ENCODE measurements around the gene SLC35B1.

The SLC35B1 gene

GRCh38 chr17:49700960-49701359, 6.8 kb downstream of the SLC35B1 start:
- H3K36me3 ChIP-seq (ENCODE audit: control insufficient read depth, insufficient read depth, low read length) = peaks cover 45% of the 10 kb centered on the region
- WGBS, 2 experiments = 95% methylated on average over 6 of the region's 6 CpGs
- no peaks in the 10 kb centered on the region for H3K27me3 ChIP-seq (ENCODE audit: control insufficient read depth, insufficient read depth, low read length, poor library complexity, severe bottlenecking)
- no peak overlapping the region for H3K4me3 ChIP-seq (ENCODE audit: insufficient read depth, low read depth, low read length)
- no peak overlapping the region for H3K27ac ChIP-seq (ENCODE audit: insufficient read depth, low read depth, low read length, poor library complexity, severe bottlenecking)
- no peaks in the 10 kb centered on the region for H3K9me3 ChIP-seq (ENCODE audit: control insufficient read depth, low read length)
- H3K4me1 ChIP-seq (ENCODE audit: control insufficient read depth, insufficient read depth, low read length) = no peaks in the 10 kb centered on the region

GRCh38 chr17:49699966-49700575, 7.7 kb downstream of the SLC35B1 start:
- no peak overlapping the region for H3K27ac ChIP-seq (ENCODE audit: insufficient read depth, low read depth, low read length, poor library complexity, severe bottlenecking)
- H3K27me3 ChIP-seq (ENCODE audit: control insufficient read depth, insufficient read depth, low read length, poor library complexity, severe bottlenecking) = no peaks in the 10 kb centered on the region
- H3K9me3 ChIP-seq (ENCODE audit: control insufficient read depth, low read length) = no peaks in the 10 kb centered on the region
- H3K36me3 ChIP-seq (ENCODE audit: control insufficient read depth, insufficient read depth, low read length) = peaks cover 36% of the 10 kb centered on the region
- no peaks in the 10 kb centered on the region for H3K4me1 ChIP-seq (ENCODE audit: control insufficient read depth, insufficient read depth, low read length)
- no peak overlapping the region for H3K4me3 ChIP-seq (ENCODE audit: insufficient read depth, low read depth, low read length)
- 94 to 95% methylated on average over 8 of the region's 8 CpGs for WGBS, 2 experiments

GRCh38 chr17:49698005-49698404, 9.8 kb downstream of the SLC35B1 start:
- H3K4me3 ChIP-seq (ENCODE audit: insufficient read depth, low read depth, low read length) = no peak overlapping the region
- H3K9me3 ChIP-seq (ENCODE audit: control insufficient read depth, low read length) = no peaks in the 10 kb centered on the region
- WGBS, 2 experiments = 72% methylated on average over 6 of the region's 6 CpGs
- no peak overlapping the region for H3K27ac ChIP-seq (ENCODE audit: insufficient read depth, low read depth, low read length, poor library complexity, severe bottlenecking)
- H3K36me3 ChIP-seq (ENCODE audit: control insufficient read depth, insufficient read depth, low read length) = peaks cover 19% of the 10 kb centered on the region
- no peaks in the 10 kb centered on the region for H3K4me1 ChIP-seq (ENCODE audit: control insufficient read depth, insufficient read depth, low read length)
- no peaks in the 10 kb centered on the region for H3K27me3 ChIP-seq (ENCODE audit: control insufficient read depth, insufficient read depth, low read length, poor library complexity, severe bottlenecking)

- 86% methylated on average over 8 of the region's 8 CpGs for WGBS, 2 experiments
- Histone ChIP-seq H3K9me3 (ENCODE audit: control insufficient read depth, low read length) (no peaks in the 10 kb centered on the region), H3K36me3 (ENCODE audit: control insufficient read depth, insufficient read depth, low read length) (peaks cover 12% of the 10 kb centered on the region), H3K4me1 (ENCODE audit: control insufficient read depth, insufficient read depth, low read length) (peaks cover 3% of the 10 kb centered on the region), H3K4me3 (ENCODE audit: insufficient read depth, low read depth, low read length) (no peak overlapping the region), H3K27ac (ENCODE audit: insufficient read depth, low read depth, low read length, poor library complexity, severe bottlenecking) (no peak overlapping the region), H3K27me3 (ENCODE audit: control insufficient read depth, insufficient read depth, low read length, poor library complexity, severe bottlenecking) (no peaks in the 10 kb centered on the region)
Observed at GRCh38 chr17:49696233-49696761, 11.5 kb downstream of the SLC35B1 start.

GRCh38 chr17:49695698-49696232, 12.0 kb downstream of the SLC35B1 start:
- Histone ChIP-seq H3K9me3 (ENCODE audit: control insufficient read depth, low read length) (no peaks in the 10 kb centered on the region), H3K4me3 (ENCODE audit: insufficient read depth, low read depth, low read length) (no peak overlapping the region), H3K27ac (ENCODE audit: insufficient read depth, low read depth, low read length, poor library complexity, severe bottlenecking) (no peak overlapping the region), H3K4me1 (ENCODE audit: control insufficient read depth, insufficient read depth, low read length) (peaks cover 3% of the 10 kb centered on the region), H3K36me3 (ENCODE audit: control insufficient read depth, insufficient read depth, low read length) (peaks cover 7% of the 10 kb centered on the region), H3K27me3 (ENCODE audit: control insufficient read depth, insufficient read depth, low read length, poor library complexity, severe bottlenecking) (no peaks in the 10 kb centered on the region)
- WGBS, 2 experiments = 66 to 68% methylated on average over 4 to 5 of the region's 5 CpGs

GRCh38 chr17:49694847-49695697, 12.7 kb downstream of the SLC35B1 start:
- Histone ChIP-seq H3K36me3 (ENCODE audit: control insufficient read depth, insufficient read depth, low read length) (peaks cover under 1% of the 10 kb centered on the region), H3K27ac (ENCODE audit: insufficient read depth, low read depth, low read length, poor library complexity, severe bottlenecking) (no peak overlapping the region), H3K4me1 (ENCODE audit: control insufficient read depth, insufficient read depth, low read length) (peaks cover 3% of the 10 kb centered on the region), H3K4me3 (ENCODE audit: insufficient read depth, low read depth, low read length) (no peak overlapping the region), H3K9me3 (ENCODE audit: control insufficient read depth, low read length) (no peaks in the 10 kb centered on the region), H3K27me3 (ENCODE audit: control insufficient read depth, insufficient read depth, low read length, poor library complexity, severe bottlenecking) (no peaks in the 10 kb centered on the region)
- WGBS, 2 experiments = 63% methylated on average over 16 of the region's 16 CpGs

- no peak overlapping the region for H3K4me3 ChIP-seq (ENCODE audit: insufficient read depth, low read depth, low read length)
- H3K27ac ChIP-seq (ENCODE audit: insufficient read depth, low read depth, low read length, poor library complexity, severe bottlenecking) = no peak overlapping the region
- WGBS, 2 experiments = 81 to 90% methylated on average over 4 of the region's 4 CpGs
Observed at GRCh38 chr17:49692751-49693150, 15.0 kb downstream of the SLC35B1 start.

GRCh38 chr17:49691677-49692191, 16.0 kb downstream of the SLC35B1 start:
- Histone ChIP-seq H3K4me3 (ENCODE audit: insufficient read depth, low read depth, low read length) (no peak overlapping the region), H3K4me1 (ENCODE audit: control insufficient read depth, insufficient read depth, low read length) (peaks cover 3% of the 10 kb centered on the region), H3K27ac (ENCODE audit: insufficient read depth, low read depth, low read length, poor library complexity, severe bottlenecking) (no peak overlapping the region), H3K36me3 (ENCODE audit: control insufficient read depth, insufficient read depth, low read length) (no peaks in the 10 kb centered on the region), H3K9me3 (ENCODE audit: control insufficient read depth, low read length) (no peaks in the 10 kb centered on the region), H3K27me3 (ENCODE audit: control insufficient read depth, insufficient read depth, low read length, poor library complexity, severe bottlenecking) (no peaks in the 10 kb centered on the region)
- WGBS, 2 experiments = 57 to 69% methylated on average over 8 of the region's 8 CpGs

More at GRCh38 chr17:49692751-49693150, 15.0 kb downstream of the SLC35B1 start:
- Histone ChIP-seq H3K9me3 (ENCODE audit: control insufficient read depth, low read length) (no peaks in the 10 kb centered on the region), H3K4me1 (ENCODE audit: control insufficient read depth, insufficient read depth, low read length) (peaks cover 3% of the 10 kb centered on the region), H3K36me3 (ENCODE audit: control insufficient read depth, insufficient read depth, low read length) (no peaks in the 10 kb centered on the region), H3K27me3 (ENCODE audit: control insufficient read depth, insufficient read depth, low read length, poor library complexity, severe bottlenecking) (no peaks in the 10 kb centered on the region)

GRCh38 chr17:49691086-49691676, 16.6 kb downstream of the SLC35B1 start:
- Histone ChIP-seq H3K9me3 (ENCODE audit: control insufficient read depth, low read length) (no peaks in the 10 kb centered on the region), H3K4me1 (ENCODE audit: control insufficient read depth, insufficient read depth, low read length) (peaks cover 3% of the 10 kb centered on the region), H3K36me3 (ENCODE audit: control insufficient read depth, insufficient read depth, low read length) (no peaks in the 10 kb centered on the region), H3K27ac (ENCODE audit: insufficient read depth, low read depth, low read length, poor library complexity, severe bottlenecking) (no peak overlapping the region), H3K4me3 (ENCODE audit: insufficient read depth, low read depth, low read length) (no peak overlapping the region), H3K27me3 (ENCODE audit: control insufficient read depth, insufficient read depth, low read length, poor library complexity, severe bottlenecking) (no peaks in the 10 kb centered on the region)
- 93 to 94% methylated on average over 9 of the region's 9 CpGs for WGBS, 2 experiments

GRCh38 chr17:49690256-49690655, 17.5 kb downstream of the SLC35B1 start:
- Histone ChIP-seq H3K4me1 (ENCODE audit: control insufficient read depth, insufficient read depth, low read length) (peaks cover 3% of the 10 kb centered on the region), H3K27ac (ENCODE audit: insufficient read depth, low read depth, low read length, poor library complexity, severe bottlenecking) (no peak overlapping the region), H3K36me3 (ENCODE audit: control insufficient read depth, insufficient read depth, low read length) (no peaks in the 10 kb centered on the region), H3K9me3 (ENCODE audit: control insufficient read depth, low read length) (no peaks in the 10 kb centered on the region), H3K4me3 (ENCODE audit: insufficient read depth, low read depth, low read length) (no peak overlapping the region), H3K27me3 (ENCODE audit: control insufficient read depth, insufficient read depth, low read length, poor library complexity, severe bottlenecking) (no peaks in the 10 kb centered on the region)
- 92 to 96% methylated on average over 2 of the region's 2 CpGs for WGBS, 2 experiments

Data from ectodermal cell (in vitro differentiated cells).